Right kidney (tissue), 1 donor: ENCODE data around the gene ZNF888.
"Not testable (repeated sequence)": the region's sequence is repeated elsewhere in the genome, so short reads cannot be mapped to it uniquely, and the experiment has no call there.

Experiments used
- DNase-seq: peaks from one replicate; pipeline ENCODE4 v3.0.0-alpha.2; 2016

ZNF888 gene

GRCh38 chr19:52941941-52942385 lies 18.7 kb upstream of the ZNF888 start:
- peak; percentile 77 for DNase-seq

GRCh38 chr19:52941523-52941922 lies 18.3 kb upstream of the ZNF888 start:
- DNase-seq, result not testable (repeated sequence)

- DNase-seq, result not testable (repeated sequence)
Measured at GRCh38 chr19:52940905-52941304, 17.7 kb upstream of the ZNF888 start.

GRCh38 chr19:52938761-52939160 lies 15.5 kb upstream of the ZNF888 start:
- no peak for DNase-seq

- no peak for DNase-seq
Measured at GRCh38 chr19:52936954-52937325, 13.7 kb upstream of the ZNF888 start.

- no peak for DNase-seq
Measured at GRCh38 chr19:52936151-52936953, 13.1 kb upstream of the ZNF888 start.

- DNase-seq, result no peak
Measured at GRCh38 chr19:52935434-52935833, 12.2 kb upstream of the ZNF888 start.

- DNase-seq, result not testable (repeated sequence)
Measured at GRCh38 chr19:52924641-52925040, 1.4 kb upstream of the ZNF888 start.

GRCh38 chr19:52923778-52924593 lies 758 bp upstream of the ZNF888 start:
- DNase-seq, result no peak

GRCh38 chr19:52917531-52917930 lies 5.7 kb downstream of the ZNF888 start:
- no peak for DNase-seq

GRCh38 chr19:52910648-52911047 lies 12.6 kb downstream of the ZNF888 start:
- no peak for DNase-seq

GRCh38 chr19:52904052-52904780 lies 19.0 kb downstream of the ZNF888 start:
- DNase-seq, result not testable (repeated sequence)

GRCh38 chr19:52901842-52902241 lies 21.4 kb downstream of the ZNF888 start:
- DNase-seq, result no peak

GRCh38 chr19:52898596-52898995 lies 24.6 kb downstream of the ZNF888 start:
- DNase-seq, result peak; percentile 6

GRCh38 chr19:52898101-52898500 lies 25.1 kb downstream of the ZNF888 start:
- DNase-seq, result no peak

GRCh38 chr19:52897138-52897935 lies 25.9 kb downstream of the ZNF888 start, which contains the start of gene ZNF320:
TSS of gene ZNF320 (minus strand) at chr19:52897635. CDS start at chr19:52890255, 7,380 bp downstream.
- peak; percentile 82 for DNase-seq

GRCh38 chr19:52896431-52897137 lies 26.6 kb downstream of the ZNF888 start:
- DNase-seq, result no peak

GRCh38 chr19:52891336-52891735 lies 31.9 kb downstream of the ZNF888 start:
- no peak for DNase-seq

- no peak for DNase-seq
Measured at GRCh38 chr19:52889931-52890330, 33.3 kb downstream of the ZNF888 start.

GRCh38 chr19:52889076-52889475 lies 34.2 kb downstream of the ZNF888 start:
- DNase-seq, result no peak

- no peak for DNase-seq
Measured at GRCh38 chr19:52880895-52881389, 42.3 kb downstream of the ZNF888 start.
